ENCODE results near the gene CD58.
"Not testable (repeated sequence)": the region's sequence is repeated elsewhere in the genome, so short reads cannot be mapped to it uniquely, and the experiment has no call there.

Gene CD58

GRCh38 chr1:116605315-116605714 lies 34.5 kb upstream of the CD58 start:
- H3K27me3 ChIP-seq (replicated peaks; ENCODE audit: control insufficient read depth, insufficient read depth, low read length) = no peaks in the 10 kb centered on the region
- no peak for DNase-seq (ENCODE audit: extremely low read depth, insufficient read length)
- no peaks in the 10 kb centered on the region for H3K36me3 ChIP-seq (ENCODE audit: control insufficient read depth, insufficient read depth, low read length)
- H3K4me3 ChIP-seq (replicated peaks; ENCODE audit: low read depth, low read length) = no peak overlapping the region
- no peak for TF ChIP-seq CTCF (IDR thresholded peaks at IDR 0.05; ENCODE audit: insufficient read depth, low read length, poor library complexity, severe bottlenecking)

- DNase-seq (ENCODE audit: extremely low read depth, insufficient read length); H3K4me3 ChIP-seq (replicated peaks; ENCODE audit: low read depth, low read length); H3K36me3 ChIP-seq (ENCODE audit: control insufficient read depth, insufficient read depth, low read length); H3K27me3 ChIP-seq (replicated peaks; ENCODE audit: control insufficient read depth, insufficient read depth, low read length): not testable (repeated sequence)
Measured at GRCh38 chr1:116604408-116604807, 33.6 kb upstream of the CD58 start.

GRCh38 chr1:116603646-116604045 lies 32.8 kb upstream of the CD58 start:
- not testable (repeated sequence) for H3K36me3 ChIP-seq (ENCODE audit: control insufficient read depth, insufficient read depth, low read length); H3K27me3 ChIP-seq (replicated peaks; ENCODE audit: control insufficient read depth, insufficient read depth, low read length); H3K4me3 ChIP-seq (replicated peaks; ENCODE audit: low read depth, low read length); DNase-seq (ENCODE audit: extremely low read depth, insufficient read length)

GRCh38 chr1:116599369-116599768 lies 28.5 kb upstream of the CD58 start:
- H3K4me3 ChIP-seq (replicated peaks; ENCODE audit: low read depth, low read length); H3K36me3 ChIP-seq (ENCODE audit: control insufficient read depth, insufficient read depth, low read length): not testable (repeated sequence)

GRCh38 chr1:116598420-116599036 lies 27.7 kb upstream of the CD58 start:
- not testable (repeated sequence) for H3K4me3 ChIP-seq (replicated peaks; ENCODE audit: low read depth, low read length); DNase-seq (ENCODE audit: extremely low read depth, insufficient read length); H3K36me3 ChIP-seq (ENCODE audit: control insufficient read depth, insufficient read depth, low read length); H3K27me3 ChIP-seq (replicated peaks; ENCODE audit: control insufficient read depth, insufficient read depth, low read length)

More at GRCh38 chr1:116599369-116599768, 28.5 kb upstream of the CD58 start:
- not testable (repeated sequence) for H3K27me3 ChIP-seq (replicated peaks; ENCODE audit: control insufficient read depth, insufficient read depth, low read length); DNase-seq (ENCODE audit: extremely low read depth, insufficient read length)

GRCh38 chr1:116597388-116597787 lies 26.6 kb upstream of the CD58 start:
- H3K4me3 ChIP-seq (replicated peaks; ENCODE audit: low read depth, low read length); H3K36me3 ChIP-seq (ENCODE audit: control insufficient read depth, insufficient read depth, low read length); H3K27me3 ChIP-seq (replicated peaks; ENCODE audit: control insufficient read depth, insufficient read depth, low read length); DNase-seq (ENCODE audit: extremely low read depth, insufficient read length): not testable (repeated sequence)

- not testable (repeated sequence) for H3K4me3 ChIP-seq (replicated peaks; ENCODE audit: low read depth, low read length); H3K27me3 ChIP-seq (replicated peaks; ENCODE audit: control insufficient read depth, insufficient read depth, low read length); H3K36me3 ChIP-seq (ENCODE audit: control insufficient read depth, insufficient read depth, low read length); DNase-seq (ENCODE audit: extremely low read depth, insufficient read length)
Measured at GRCh38 chr1:116596742-116597307, 26.0 kb upstream of the CD58 start.

- not testable (repeated sequence) for DNase-seq (ENCODE audit: extremely low read depth, insufficient read length); H3K4me3 ChIP-seq (replicated peaks; ENCODE audit: low read depth, low read length); H3K27me3 ChIP-seq (replicated peaks; ENCODE audit: control insufficient read depth, insufficient read depth, low read length); H3K36me3 ChIP-seq (ENCODE audit: control insufficient read depth, insufficient read depth, low read length)
- TF ChIP-seq CTCF (IDR thresholded peaks at IDR 0.05; ENCODE audit: insufficient read depth, low read length, poor library complexity, severe bottlenecking) = peak; percentile 59
Measured at GRCh38 chr1:116595946-116596741, 25.3 kb upstream of the CD58 start.
